ENCODE data around the gene MRGPRD.

DNA sequence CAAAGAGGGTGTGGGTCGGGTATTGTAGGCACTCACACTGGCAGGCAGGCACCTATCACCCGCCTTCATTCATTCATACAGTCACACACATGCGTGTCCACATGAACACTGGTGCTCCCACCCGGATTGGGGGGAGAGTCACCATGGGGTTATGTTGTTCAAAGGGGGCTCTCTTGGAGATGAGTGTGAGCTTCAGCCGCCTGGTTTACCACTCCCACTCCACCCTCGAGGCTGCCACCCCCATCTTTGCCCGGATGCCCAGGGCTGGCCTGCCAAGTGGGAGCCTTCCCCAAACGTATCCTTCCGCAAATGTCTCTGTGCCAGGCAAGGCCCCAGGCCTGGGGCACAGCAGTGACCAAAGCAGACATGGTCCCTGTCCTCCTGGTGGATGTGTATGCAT, 22.6 kb downstream of the MRGPRD start:
- TF ChIP-seq SIX5 (IDR thresholded peaks at IDR 0.05; ENCODE audit: low read depth, low read length) = no peak
- TF ChIP-seq CTCF (IDR thresholded peaks at IDR 0.05; ENCODE audit: control extremely low read depth in 1 of 3, insufficient read depth in 1 of 3, low read depth in 1 of 3, low read length in 3 of 3) = no peak
- TF ChIP-seq GABPA (IDR thresholded peaks at IDR 0.05; ENCODE audit: borderline replicate concordance, insufficient read depth, low read length) = no peak
- no peak for TF ChIP-seq TCF12 (IDR thresholded peaks at IDR 0.05; ENCODE audit: low read depth, low read length)

Measured in H1 (cell line).